H9 (cell line): ENCODE data around the gene WIPF1. TPM values are rescaled to one million over a fixed set of nuclear protein-coding genes. Genes with fewer than 3 reads are reported as not detected.

Experiments used
- DNase-seq: peaks from one replicate; pipeline ENCODE4 v3.0.0-alpha.2; 2017
- H2AFZ ChIP-seq: one replicate; pipeline ENCODE4 v1.6.1; 2013; ENCODE audit warnings: mild to moderate bottlenecking, low read length, control low read depth, moderate library complexity
- H2AK5ac ChIP-seq: 2 replicates; pipeline ENCODE4 v1.6.1; 2013; ENCODE audit warnings: low read length, control low read depth, mixed read lengths; ENCODE audit not compliant: insufficient read length
- H2BK120ac ChIP-seq: one replicate; pipeline ENCODE4 v1.6.1; 2013; ENCODE audit warnings: low read depth, mild to moderate bottlenecking, low read length, control low read depth, inconsistent platforms; ENCODE audit not compliant: poor library complexity, severe bottlenecking
- H2BK12ac ChIP-seq: 2 replicates; pipeline ENCODE4 v1.6.1; 2013; ENCODE audit warnings: low read length, control low read depth, mixed read lengths, low read depth; ENCODE audit not compliant: insufficient read length
- H2BK15ac ChIP-seq: 2 replicates; pipeline ENCODE4 v1.6.1; 2013; ENCODE audit warnings: low read depth, low read length, control low read depth
- H2BK20ac ChIP-seq: one replicate; pipeline ENCODE4 v1.6.1; 2013; ENCODE audit warnings: low read depth, mild to moderate bottlenecking, low read length, control low read depth, inconsistent platforms; ENCODE audit not compliant: poor library complexity, severe bottlenecking
- H2BK5ac ChIP-seq: 2 replicates; pipeline ENCODE4 v1.6.1; 2013; ENCODE audit warnings: low read length, control low read depth, mixed read lengths; ENCODE audit not compliant: insufficient read length
- H3K14ac ChIP-seq: 2 replicates; pipeline ENCODE4 v1.6.1; 2013; ENCODE audit warnings: low read length, control low read depth; ENCODE audit not compliant: insufficient read depth
- H3K18ac ChIP-seq: 2 replicates; pipeline ENCODE4 v1.6.1; 2013; ENCODE audit warnings: low read depth, mild to moderate bottlenecking, mixed read lengths, low read length, control low read depth; ENCODE audit not compliant: insufficient read length
- H3K23ac ChIP-seq: 2 replicates; pipeline ENCODE4 v1.6.1; 2013; ENCODE audit warnings: low read length, control low read depth, mixed read lengths, low read depth; ENCODE audit not compliant: insufficient read length
- H3K23me2 ChIP-seq: 2 replicates; pipeline ENCODE4 v1.6.1; 2013; ENCODE audit warnings: low read depth, mild to moderate bottlenecking, mixed read lengths, low read length, control low read depth; ENCODE audit not compliant: insufficient read length, poor library complexity, severe bottlenecking
- H3K27ac ChIP-seq: 2 replicates; pipeline ENCODE4 v1.5.1; 2013; ENCODE audit warnings: low read length, control low read depth, mixed read lengths, low read depth; ENCODE audit not compliant: insufficient read length
- H3K27me3 ChIP-seq: 2 replicates; pipeline ENCODE4 v1.6.1; 2013; ENCODE audit warnings: low read length, control low read depth, inconsistent platforms; ENCODE audit not compliant: insufficient read depth
- H3K4ac ChIP-seq: 2 replicates; pipeline ENCODE4 v1.6.1; 2013; ENCODE audit warnings: low read depth, mild to moderate bottlenecking, control low read depth, inconsistent platforms, low read length, moderate library complexity
- H3K4me1 ChIP-seq: 2 replicates; pipeline ENCODE4 v1.6.1; 2013; ENCODE audit warnings: low read length, control low read depth, inconsistent platforms; ENCODE audit not compliant: insufficient read depth
- H3K4me2 ChIP-seq: 2 replicates; pipeline ENCODE4 v1.6.1; 2013; ENCODE audit warnings: low read length, control low read depth, mixed read lengths; ENCODE audit not compliant: insufficient read length, insufficient read depth
- H3K56ac ChIP-seq: 2 replicates; pipeline ENCODE4 v1.6.1; 2013; ENCODE audit warnings: low read depth, mild to moderate bottlenecking, mixed read lengths, low read length, control low read depth; ENCODE audit not compliant: insufficient read length
- H3K79me1 ChIP-seq: 2 replicates; pipeline ENCODE4 v1.6.1; 2013; ENCODE audit warnings: low read depth, mild to moderate bottlenecking, moderate library complexity, low read length, control low read depth, inconsistent platforms; ENCODE audit not compliant: insufficient read depth, poor library complexity, severe bottlenecking
- H3K79me2 ChIP-seq: 2 replicates; pipeline ENCODE4 v1.6.1; 2013; ENCODE audit warnings: low read length, control low read depth, inconsistent platforms; ENCODE audit not compliant: insufficient read depth
- H3K9ac ChIP-seq: 2 replicates; pipeline ENCODE4 v1.6.1; 2013; ENCODE audit warnings: low read length, control low read depth, mixed read lengths; ENCODE audit not compliant: insufficient read length; ENCODE audit errors: extremely low read depth
- H3K9me3 ChIP-seq: one replicate; pipeline ENCODE4 v1.6.1; 2013; ENCODE audit warnings: low read depth, low read length, inconsistent platforms; ENCODE audit not compliant: control insufficient read depth
- H3T11ph ChIP-seq: one replicate; pipeline ENCODE4 v1.6.1; 2013; ENCODE audit warnings: mild to moderate bottlenecking, low read length, control low read depth, inconsistent platforms
- H4K20me1 ChIP-seq: one replicate; pipeline ENCODE4 v1.6.1; 2013; ENCODE audit not compliant: control insufficient read depth, insufficient read length, insufficient read depth
- H4K5ac ChIP-seq: 2 replicates; pipeline ENCODE4 v1.6.1; 2013; ENCODE audit warnings: low read depth, mild to moderate bottlenecking, mixed read lengths, low read length, control low read depth; ENCODE audit not compliant: insufficient read length
- H4K8ac ChIP-seq: replicated peaks from 2 replicates; pipeline ENCODE4 v1.6.1; 2013; ENCODE audit warnings: low read length, control low read depth, mixed read lengths, low read depth; ENCODE audit not compliant: insufficient read length
- H4K91ac ChIP-seq: 2 replicates; pipeline ENCODE4 v1.6.1; 2013; ENCODE audit warnings: low read depth, mild to moderate bottlenecking, moderate library complexity, mixed read lengths, low read length, control low read depth; ENCODE audit not compliant: insufficient read length
- H3K27ac Mint-ChIP-seq, 3 experiments: 2 replicates in 2 of 3; 3 replicates in 1 of 3; pipeline ENCODE4 v1.8.0; 2020 to 2021; ENCODE audit warnings: mixed read lengths in 3 of 3, mild to moderate bottlenecking in 1 of 3, moderate library complexity in 1 of 3
- H3K27me3 Mint-ChIP-seq: 2 replicates; pipeline ENCODE4 v1.8.0; 2021; ENCODE audit warnings: low read depth, mild to moderate bottlenecking, moderate library complexity, mixed read lengths
- H3K36me3 Mint-ChIP-seq, 3 experiments: 2 replicates in 2 of 3; 3 replicates in 1 of 3; pipeline ENCODE4 v1.8.0; 2020 to 2021; ENCODE audit warnings: low read depth in 3 of 3, mixed read lengths in 3 of 3; ENCODE audit not compliant: insufficient read depth in 1 of 3
- H3K4me1 Mint-ChIP-seq, 2 experiments: 2 replicates each; pipeline ENCODE4 v1.8.0; 2020; ENCODE audit warnings: mixed read lengths in 2 of 2
- H3K4me3 Mint-ChIP-seq, 2 experiments: 2 replicates in 1 of 2; 3 replicates in 1 of 2; pipeline ENCODE4 v1.8.0; 2020 to 2021; ENCODE audit warnings: mild to moderate bottlenecking in 2 of 2, mixed read lengths in 2 of 2, moderate library complexity in 1 of 2
- H3K9me3 Mint-ChIP-seq, 2 experiments: 2 replicates in 1 of 2; 3 replicates in 1 of 2; pipeline ENCODE4 v1.8.0; 2020; ENCODE audit warnings: mild to moderate bottlenecking in 2 of 2, mixed read lengths in 2 of 2, moderate library complexity in 1 of 2
- CTCF ChIP-seq: fragments of 200-600 bp; sonication (generic); conservative IDR thresholded peaks from 3 replicates; pipeline ENCODE4 v1.8.0; 2021; ENCODE audit warnings: antibody characterized with exemption, mild to moderate bottlenecking
- WGBS: extraction: QIAGEN DNeasy Blood & Tissue Kit; methylation state at CpG from one replicate; pipeline ENCODE4 v1.1.7; 2013; ENCODE audit warnings: missing lambda C conversion rate, low lambda C conversion rate, mixed read lengths; ENCODE audit not compliant: insufficient read length; ENCODE audit errors: extremely low coverage; 5-methylcytosine and 5-hydroxymethylcytosine counted together
- total RNA-seq: library from RNA; stranded (reverse); gene quantifications from 2 replicates; pipeline ENCODE4 v1.2.1, GENCODE V29; 2021

Gene WIPF1
- total RNA-seq, 1 experiment from 2014 or later, result 5.1 TPM

- no peak overlapping the region for H3K4ac ChIP-seq
- WGBS, result no CpG with 5 or more reads among the region's 2 CpGs
- H3K14ac ChIP-seq, result no peak overlapping the region
- no peak for TF ChIP-seq CTCF
- H3K36me3 Mint-ChIP-seq, result no peaks in the 10 kb centered on the region
- H3K27ac ChIP-seq, result no peak overlapping the region
- no peak overlapping the region for H3K18ac ChIP-seq
- no peak overlapping the region for H2BK20ac ChIP-seq
- no peaks in the 10 kb centered on the region for H3K4me1 ChIP-seq
- no peak overlapping the region for H2BK12ac ChIP-seq
- H3K4me1 Mint-ChIP-seq, result no peaks in the 10 kb centered on the region
- no peak overlapping the region for H4K91ac ChIP-seq
- H3K79me2 ChIP-seq, result no peaks in the 10 kb centered on the region
- no peak overlapping the region for H2BK15ac ChIP-seq
- H4K8ac ChIP-seq, result no peak overlapping the region
- H2AK5ac ChIP-seq, result no peak overlapping the region
- H3K79me1 ChIP-seq, result no peaks in the 10 kb centered on the region
- no peak overlapping the region for H3K9ac ChIP-seq
- H2AFZ ChIP-seq, result no peak overlapping the region
- no peaks in the 10 kb centered on the region for H3K23me2 ChIP-seq
- H3K4me2 ChIP-seq, result no peak overlapping the region
- no peak overlapping the region for H3K56ac ChIP-seq
- H3K27me3 ChIP-seq, result no peaks in the 10 kb centered on the region
- no peak overlapping the region for H2BK120ac ChIP-seq
- no peak overlapping the region for H3K27ac Mint-ChIP-seq
- no peaks in the 10 kb centered on the region; a peak in 1 of 5 replicates for H3K9me3 Mint-ChIP-seq
- DNase-seq, result no peak
- no peak overlapping the region for H3K23ac ChIP-seq
- no peak overlapping the region for H2BK5ac ChIP-seq
- H3K4me3 Mint-ChIP-seq, result no peak overlapping the region
- H4K5ac ChIP-seq, result no peak overlapping the region
- H3T11ph ChIP-seq, result no peak overlapping the region
- H3K9me3 ChIP-seq, result no peaks in the 10 kb centered on the region
- no peaks in the 10 kb centered on the region for H4K20me1 ChIP-seq
- no peaks in the 10 kb centered on the region; the same call in 1 of the 2 replicates for H3K27me3 Mint-ChIP-seq
Measured at GRCh38 chr2:174623106-174623637, 25.6 kb upstream of the WIPF1 start.
